Activated naive CD4-positive, alpha-beta T cell treated with anti-CD3 and anti-CD28 coated beads for 36 hours (primary cell): Measurements from ENCODE around the gene OR1C1. TPM values are rescaled to one million over a fixed set of nuclear protein-coding genes. Genes with fewer than 3 reads are reported as not detected.
"Not testable (repeated sequence)": the region's sequence is repeated elsewhere in the genome, so short reads cannot be mapped to it uniquely, and the experiment has no call there.

Experiments used
- CTCF ChIA-PET: fragments of 350-600 bp; sonication (Branson Sonifier 250); formaldehyde crosslinking; loops from one replicate; lab custom pipeline; 2021; ENCODE audit warnings: antibody characterized with exemption; lab: Charles Lee
- DNase-seq: peaks from one replicate; pipeline ENCODE4 v3.0.0-alpha.2; 2020
- H3K27ac Mint-ChIP-seq: one replicate; pipeline ENCODE4 v1.8.0; 2021; ENCODE audit warnings: mild to moderate bottlenecking, mixed read lengths
- H3K27me3 Mint-ChIP-seq: one replicate; pipeline ENCODE4 v1.8.0; 2021; ENCODE audit warnings: low read depth, mixed read lengths
- H3K36me3 Mint-ChIP-seq: one replicate; pipeline ENCODE4 v1.8.0; 2021; ENCODE audit warnings: low read depth, mixed read lengths
- H3K4me1 Mint-ChIP-seq: one replicate; pipeline ENCODE4 v1.8.0; 2021; ENCODE audit warnings: low read depth, mixed read lengths
- H3K4me3 Mint-ChIP-seq: one replicate; pipeline ENCODE4 v1.8.0; 2021; ENCODE audit warnings: mild to moderate bottlenecking, moderate library complexity, mixed read lengths
- H3K9me3 Mint-ChIP-seq: one replicate; pipeline ENCODE4 v1.8.0; 2021; ENCODE audit warnings: mixed read lengths
- intact Hi-C: fragments of 100-400 bp; cut with micrococcal nuclease; formaldehyde crosslinking; loops from one replicate; pipeline ENCODE4 v1.15.1; 2023
- total RNA-seq, 2 experiments: library from RNA; stranded (reverse); gene quantifications; one replicate each; pipeline ENCODE4 v1.2.3, GENCODE V29; 2021

Gene OR1C1
- total RNA-seq = not detected

DNA sequence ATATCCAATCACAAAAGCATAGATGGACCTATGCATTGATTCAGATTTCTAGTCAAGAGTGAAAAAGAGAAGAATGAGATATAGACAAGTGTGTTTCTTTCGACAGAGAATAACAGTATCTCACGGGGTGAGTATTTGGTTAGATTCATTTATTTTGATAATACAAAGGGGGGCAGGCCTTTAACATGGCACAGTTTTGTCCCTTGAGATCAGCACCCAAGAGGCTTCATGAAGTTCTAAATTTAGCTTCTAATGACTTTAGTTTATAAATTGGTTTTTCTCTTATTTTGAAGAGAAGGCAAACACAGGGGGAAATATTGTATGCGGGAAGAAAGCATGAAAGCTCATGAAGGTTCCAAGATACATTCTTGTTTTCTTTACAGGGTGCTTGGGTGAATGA, at the start of gene OR1C1:
OR1C1 (minus strand) TSS at position 101 of the 400 bp plus-strand sequence. CDS start 2,150 bp downstream, outside the sequence.
- Mint-ChIP-seq H3K4me1 (no peaks in the 10 kb centered on the region), H3K9me3 (no peaks in the 10 kb centered on the region), H3K36me3 (no peaks in the 10 kb centered on the region), H3K4me3 (no peak within 1 kb of the TSS), H3K27ac (no peak within 1 kb of the TSS), H3K27me3 (peaks cover 2% of the 10 kb centered on the region)
- CTCF ChIA-PET = no interaction called here
- no peak for DNase-seq
- intact Hi-C loops = no loop called here

GRCh38 chr1:247797518-247797917, 37.2 kb upstream of the OR1C1 start:
- Mint-ChIP-seq H3K4me1 (no peaks in the 10 kb centered on the region), H3K4me3 (no peak overlapping the region), H3K27me3 (peaks cover 3% of the 10 kb centered on the region), H3K9me3 (no peaks in the 10 kb centered on the region), H3K27ac (no peak overlapping the region), H3K36me3 (no peaks in the 10 kb centered on the region)
- intact Hi-C loops = no loop called here
- no peak for DNase-seq
- CTCF ChIA-PET = interaction anchor here (0.6 kb wide), 1 partner anchor 288 kb away, joined by 3 read pairs; no protein-coding TSS in a partner anchor

DNA sequence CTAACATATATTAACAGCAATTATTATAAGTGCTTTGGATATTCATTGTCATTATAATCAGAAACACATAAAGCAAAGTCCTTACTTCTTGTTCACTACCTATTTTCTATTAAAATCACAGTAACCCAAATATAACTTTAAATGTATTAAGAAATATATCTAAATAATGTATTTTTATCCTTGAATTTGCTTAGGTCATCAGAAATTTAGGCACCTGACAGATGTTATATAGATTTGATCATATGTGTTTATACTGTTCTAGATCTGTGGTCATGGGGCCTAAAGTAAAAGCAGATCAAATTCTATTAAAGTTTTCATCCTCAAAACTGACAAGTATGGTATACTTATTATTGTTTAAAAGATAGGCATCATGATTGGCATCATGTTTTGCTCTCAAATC, 9.2 kb upstream of the OR1C1 start:
- DNase-seq = no peak
- CTCF ChIA-PET = no interaction called here
- no peaks in the 10 kb centered on the region for H3K4me1 Mint-ChIP-seq
- intact Hi-C loops = no loop called here
- no peaks in the 10 kb centered on the region for H3K36me3 Mint-ChIP-seq
- no peak overlapping the region for H3K4me3 Mint-ChIP-seq
- no peaks in the 10 kb centered on the region for H3K9me3 Mint-ChIP-seq
- no peak overlapping the region for H3K27ac Mint-ChIP-seq
- peaks cover 3% of the 10 kb centered on the region for H3K27me3 Mint-ChIP-seq

DNA sequence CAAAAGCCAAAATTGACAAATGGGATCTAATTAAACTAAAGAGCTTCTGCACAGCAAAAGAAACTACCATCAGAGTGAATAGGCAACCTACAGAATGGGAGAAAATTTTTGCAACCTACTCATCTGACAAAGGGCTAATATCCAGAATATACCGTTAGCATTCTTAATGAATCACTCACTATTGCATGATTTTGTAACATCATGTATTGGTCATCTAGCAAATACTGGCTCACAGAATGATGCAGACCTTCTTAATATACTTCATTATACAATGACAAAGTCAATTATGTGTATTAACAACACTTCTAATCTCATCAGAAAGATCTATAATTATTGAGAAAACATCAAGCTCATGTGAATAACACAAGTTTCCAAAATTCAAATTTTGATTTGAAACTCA, 6.0 kb downstream of the OR1C1 start:
- H3K36me3 Mint-ChIP-seq, CTCF ChIA-PET, H3K4me1 Mint-ChIP-seq, H3K9me3 Mint-ChIP-seq, intact Hi-C loops, H3K27me3 Mint-ChIP-seq, H3K27ac Mint-ChIP-seq, H3K4me3 Mint-ChIP-seq, DNase-seq: not testable (repeated sequence)

GRCh38 chr1:247749870-247750269, 10.5 kb downstream of the OR1C1 start:
- Mint-ChIP-seq H3K36me3 (no peaks in the 10 kb centered on the region), H3K27ac (no peak overlapping the region), H3K9me3 (peaks cover 6% of the 10 kb centered on the region), H3K4me3 (no peak overlapping the region), H3K27me3 (peaks cover 2% of the 10 kb centered on the region), H3K4me1 (no peaks in the 10 kb centered on the region)
- intact Hi-C loops = no loop called here
- CTCF ChIA-PET = no interaction called here
- no peak for DNase-seq

GRCh38 chr1:247748041-247748440, 12.3 kb downstream of the OR1C1 start, which contains the start of gene OR14A2:
Gene OR14A2, minus strand, starts transcription at chr1:247748141.
- Mint-ChIP-seq H3K4me3 (no peak within 1 kb of the TSS), H3K36me3 (no peaks in the 10 kb centered on the region), H3K4me1 (no peaks in the 10 kb centered on the region), H3K9me3 (peaks cover 6% of the 10 kb centered on the region), H3K27me3 (peaks cover 2% of the 10 kb centered on the region), H3K27ac (no peak within 1 kb of the TSS)
- intact Hi-C loops = no loop called here
- DNase-seq = no peak
- CTCF ChIA-PET = no interaction called here

- Mint-ChIP-seq H3K4me1 (no peaks in the 10 kb centered on the region), H3K4me3 (no peak overlapping the region), H3K9me3 (peaks cover 6% of the 10 kb centered on the region), H3K36me3 (no peaks in the 10 kb centered on the region), H3K27me3 (peaks cover 2% of the 10 kb centered on the region), H3K27ac (no peak overlapping the region)
- CTCF ChIA-PET = no interaction called here
- intact Hi-C loops = no loop called here
- DNase-seq = no peak
These were observed 12.7 kb downstream of the OR1C1 start for GRCh38 chr1:247747616-247748015.

DNA sequence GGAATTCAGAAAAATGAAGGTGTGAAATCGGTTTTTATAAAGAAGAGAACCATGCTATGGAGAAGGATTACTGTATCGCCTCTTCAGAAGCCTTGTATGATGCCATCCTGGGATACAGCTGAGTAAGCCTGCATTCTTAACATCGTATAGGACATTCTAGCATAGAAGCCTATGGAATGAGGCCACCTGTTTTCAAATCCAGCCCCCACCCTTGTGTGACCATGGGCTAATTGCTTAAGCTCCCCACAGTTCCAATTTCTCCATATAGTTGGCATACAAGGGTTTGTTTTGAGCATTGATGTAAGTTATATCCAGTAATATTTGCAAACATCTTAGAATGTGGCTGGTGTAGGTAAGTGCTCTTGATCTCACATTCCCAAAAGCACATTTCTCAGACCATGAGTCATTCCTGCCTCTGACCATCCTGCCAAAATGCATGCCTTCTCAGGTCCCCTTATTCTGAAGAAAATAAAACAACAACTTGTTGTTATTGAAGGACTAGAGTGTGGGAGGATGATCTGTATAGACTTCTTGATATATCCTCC, 13.9 kb downstream of the OR1C1 start:
- intact Hi-C loops = no loop called here
- H3K9me3 Mint-ChIP-seq = peaks cover 4% of the 10 kb centered on the region
- no peaks in the 10 kb centered on the region for H3K4me1 Mint-ChIP-seq
- no peak overlapping the region for H3K4me3 Mint-ChIP-seq
- CTCF ChIA-PET = no interaction called here
- no peak overlapping the region for H3K27ac Mint-ChIP-seq
- H3K36me3 Mint-ChIP-seq = no peaks in the 10 kb centered on the region
- no peak for DNase-seq
- peaks cover 2% of the 10 kb centered on the region for H3K27me3 Mint-ChIP-seq

- H3K36me3 Mint-ChIP-seq, DNase-seq, H3K4me1 Mint-ChIP-seq, CTCF ChIA-PET, H3K4me3 Mint-ChIP-seq, intact Hi-C loops, H3K9me3 Mint-ChIP-seq, H3K27me3 Mint-ChIP-seq, H3K27ac Mint-ChIP-seq: not testable (repeated sequence)
These were observed 18.1 kb downstream of the OR1C1 start for GRCh38 chr1:247742215-247742760.

GRCh38 chr1:247741756-247742155, 18.6 kb downstream of the OR1C1 start:
- intact Hi-C loops = no loop called here
- Mint-ChIP-seq H3K4me3 (no peak overlapping the region), H3K36me3 (no peaks in the 10 kb centered on the region), H3K27me3 (peaks cover 2% of the 10 kb centered on the region), H3K4me1 (no peaks in the 10 kb centered on the region), H3K27ac (no peak overlapping the region), H3K9me3 (no peaks in the 10 kb centered on the region)
- CTCF ChIA-PET = no interaction called here
- DNase-seq = no peak

DNA sequence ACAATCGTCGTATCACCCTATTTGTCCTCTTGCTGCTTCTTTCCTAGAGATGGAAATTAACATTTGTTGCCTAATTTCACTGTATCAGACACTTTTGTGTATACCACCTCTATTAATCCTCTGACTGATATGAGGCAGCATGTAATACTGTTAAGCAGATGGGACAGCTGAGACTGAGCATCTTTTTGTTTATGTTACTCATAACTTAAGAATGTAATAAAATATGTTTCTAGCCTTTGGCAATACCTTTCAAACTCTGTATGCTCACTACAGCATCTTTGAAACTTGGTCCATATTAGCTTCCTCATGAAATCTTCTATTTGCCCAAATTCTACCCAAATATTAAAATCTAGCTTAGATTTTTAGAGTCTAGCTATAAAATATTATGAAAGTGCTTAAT, 19.6 kb downstream of the OR1C1 start:
- CTCF ChIA-PET = no interaction called here
- no peak overlapping the region for H3K4me3 Mint-ChIP-seq
- no peaks in the 10 kb centered on the region for H3K9me3 Mint-ChIP-seq

DNA sequence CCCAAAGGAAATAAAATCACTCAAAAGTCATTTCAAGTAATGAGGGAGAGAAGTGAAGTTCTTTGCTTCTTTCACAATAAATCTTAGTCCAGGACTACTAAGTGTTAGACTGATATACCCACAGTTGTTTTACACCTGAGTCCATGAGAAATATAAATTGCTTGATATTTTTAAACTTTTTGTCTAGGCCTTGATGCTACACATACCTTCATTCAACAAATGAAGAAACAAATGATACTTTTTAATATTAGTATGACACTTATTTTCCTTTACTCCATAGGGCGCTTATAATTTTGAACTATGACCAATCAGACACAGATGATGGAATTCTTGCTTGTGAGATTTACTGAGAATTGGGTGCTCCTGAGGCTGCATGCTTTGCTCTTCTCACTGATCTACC, 22.0 kb downstream of the OR1C1 start, which contains the start of gene OR14K1:
OR14K1 (plus strand) TSS at position 301 of the 400 bp plus-strand sequence; CDS start at position 301, 0 bp downstream.
- intact Hi-C loops = no loop called here
- CTCF ChIA-PET = no interaction called here
- Mint-ChIP-seq H3K9me3 (no peaks in the 10 kb centered on the region), H3K4me1 (no peaks in the 10 kb centered on the region), H3K27me3 (peaks cover 4% of the 10 kb centered on the region), H3K27ac (no peak within 1 kb of the TSS), H3K36me3 (no peaks in the 10 kb centered on the region), H3K4me3 (no peak within 1 kb of the TSS)
- DNase-seq = no peak

More for the DNA sequence above, 19.6 kb downstream of the OR1C1 start:
- no peaks in the 10 kb centered on the region for H3K27me3 Mint-ChIP-seq
- DNase-seq = no peak
- H3K27ac Mint-ChIP-seq = no peak overlapping the region
- H3K36me3 Mint-ChIP-seq = no peaks in the 10 kb centered on the region
- no peaks in the 10 kb centered on the region for H3K4me1 Mint-ChIP-seq
- intact Hi-C loops = no loop called here

GRCh38 chr1:247721222-247721621, 39.1 kb downstream of the OR1C1 start:
- peaks cover 3% of the 10 kb centered on the region for H3K27me3 Mint-ChIP-seq
- peaks cover 4% of the 10 kb centered on the region for H3K9me3 Mint-ChIP-seq
- intact Hi-C loops = no loop called here
- H3K4me3 Mint-ChIP-seq = no peak overlapping the region
- H3K36me3 Mint-ChIP-seq = no peaks in the 10 kb centered on the region
- CTCF ChIA-PET = no interaction called here
- no peaks in the 10 kb centered on the region for H3K4me1 Mint-ChIP-seq
- no peak for DNase-seq
- no peak overlapping the region for H3K27ac Mint-ChIP-seq
